Vagina (tissue), 2 donors: ENCODE data around the gene MYO7B. TPM values are rescaled to one million over a fixed set of nuclear protein-coding genes. Genes with fewer than 3 reads are reported as not detected.

ENCODE experiments used
- DNase-seq, 2 donors: peaks; one replicate each; pipeline ENCODE4 v3.0.0-alpha.2; 2017; ENCODE audit errors: extremely low spot score in 2 of 2
- H3K27ac ChIP-seq: fragments of 200-600 bp; sonication (generic); one replicate; pipeline ENCODE4 v1.5.1; 2019
- H3K27me3 ChIP-seq: fragments of 200-600 bp; sonication (generic); one replicate; pipeline ENCODE4 v1.5.1; 2019
- H3K36me3 ChIP-seq, 2 donors: fragments of 200-600 bp; sonication (generic); one replicate each; pipeline ENCODE4 v1.5.1; 2017 to 2019
- H3K4me1 ChIP-seq: fragments of 200-600 bp; sonication (generic); one replicate; pipeline ENCODE4 v1.5.1; 2019
- H3K4me3 ChIP-seq, 2 donors: fragments of 200-600 bp; sonication (generic); 1 replicate in 1 of 2; 2 replicates in 1 of 2; pipeline ENCODE4 v1.5.1; 2016 to 2019
- H3K9me3 ChIP-seq: fragments of 200-600 bp; sonication (generic); one replicate; pipeline ENCODE4 v1.5.1; 2019
- POLR2A ChIP-seq, 2 donors: fragments of 450-650 bp; IDR thresholded peaks; one replicate each; pipeline ENCODE4 v1.6.1; 2017; ENCODE audit warnings: antibody characterized with exemption in 2 of 2, mild to moderate bottlenecking in 2 of 2, moderate library complexity in 2 of 2
- POLR2AphosphoS5 ChIP-seq, 2 donors: sonication (generic); formaldehyde crosslinking; IDR thresholded peaks; one replicate each; pipeline ENCODE4 v1.9.0; 2017; ENCODE audit warnings: antibody characterized with exemption in 2 of 2, mild to moderate bottlenecking in 2 of 2, low read depth in 1 of 2; ENCODE audit not compliant: insufficient read depth in 1 of 2
- intact Hi-C: fragments of 100-400 bp; cut with DNase I; formaldehyde crosslinking; loops from one replicate; pipeline ENCODE4 v1.15.1; 2023
- total RNA-seq: library from RNA; depleted of rRNA; stranded (reverse); fragments of >200 nt; gene quantifications from one replicate; pipeline ENCODE4 v1.2.3, GENCODE V29; 2016
- TF ChIP-seq, protein P1 (sequence below), 3 experiments: fragments of 450-650 bp in 2 of 3; fragments of 200-600 bp in 1 of 3; sonication (generic) in 1 of 3; IDR thresholded peaks; one replicate each; pipeline ENCODE4 v1.5.1; 2017 to 2019; ENCODE audit warnings: antibody characterized with exemption in 3 of 3, mild to moderate bottlenecking in 2 of 3, moderate library complexity in 2 of 3

Gene MYO7B
- total RNA-seq, 1 donor from 2014 or later, result not detected

- no peak for DNase-seq
- H3K36me3 ChIP-seq, result no peaks in the 10 kb centered on the region
- H3K4me1 ChIP-seq, result peaks cover 32% of the 10 kb centered on the region
- no peak overlapping the region for H3K4me3 ChIP-seq
- H3K27ac ChIP-seq, result peak overlapping the region; percentile 87
- H3K27me3 ChIP-seq, result no peaks in the 10 kb centered on the region
- no peaks in the 10 kb centered on the region for H3K9me3 ChIP-seq
- intact Hi-C loops, result no loop called here
- no peak for TF ChIP-seq POLR2A (IDR thresholded peaks at IDR 0.05)
- TF ChIP-seq POLR2AphosphoS5 (IDR thresholded peaks at IDR 0.05; ENCODE audit: insufficient read depth in 1 of 2, low read depth in 1 of 2), result no peak
- TF ChIP-seq, protein P1, sequence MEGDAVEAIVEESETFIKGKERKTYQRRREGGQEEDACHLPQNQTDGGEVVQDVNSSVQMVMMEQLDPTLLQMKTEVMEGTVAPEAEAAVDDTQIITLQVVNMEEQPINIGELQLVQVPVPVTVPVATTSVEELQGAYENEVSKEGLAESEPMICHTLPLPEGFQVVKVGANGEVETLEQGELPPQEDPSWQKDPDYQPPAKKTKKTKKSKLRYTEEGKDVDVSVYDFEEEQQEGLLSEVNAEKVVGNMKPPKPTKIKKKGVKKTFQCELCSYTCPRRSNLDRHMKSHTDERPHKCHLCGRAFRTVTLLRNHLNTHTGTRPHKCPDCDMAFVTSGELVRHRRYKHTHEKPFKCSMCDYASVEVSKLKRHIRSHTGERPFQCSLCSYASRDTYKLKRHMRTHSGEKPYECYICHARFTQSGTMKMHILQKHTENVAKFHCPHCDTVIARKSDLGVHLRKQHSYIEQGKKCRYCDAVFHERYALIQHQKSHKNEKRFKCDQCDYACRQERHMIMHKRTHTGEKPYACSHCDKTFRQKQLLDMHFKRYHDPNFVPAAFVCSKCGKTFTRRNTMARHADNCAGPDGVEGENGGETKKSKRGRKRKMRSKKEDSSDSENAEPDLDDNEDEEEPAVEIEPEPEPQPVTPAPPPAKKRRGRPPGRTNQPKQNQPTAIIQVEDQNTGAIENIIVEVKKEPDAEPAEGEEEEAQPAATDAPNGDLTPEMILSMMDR (IDR thresholded peaks at IDR 0.05), result no peak
Measured at GRCh38 chr2:127638361-127639110, 103.1 kb downstream of the MYO7B start.

- TF ChIP-seq, protein P1 (IDR thresholded peaks at IDR 0.05), result no peak
- no peak for TF ChIP-seq POLR2AphosphoS5 (IDR thresholded peaks at IDR 0.05; ENCODE audit: insufficient read depth in 1 of 2, low read depth in 1 of 2)
- no peak for DNase-seq
- intact Hi-C loops, result no loop called here
- H3K27me3 ChIP-seq, result no peaks in the 10 kb centered on the region
- H3K4me3 ChIP-seq, result no peak overlapping the region
- no peak overlapping the region for H3K27ac ChIP-seq
- H3K9me3 ChIP-seq, result no peaks in the 10 kb centered on the region
- no peaks in the 10 kb centered on the region for H3K36me3 ChIP-seq
- peaks cover 26% of the 10 kb centered on the region for H3K4me1 ChIP-seq
Measured at GRCh38 chr2:127639111-127639474, 103.6 kb downstream of the MYO7B start.

DNA sequence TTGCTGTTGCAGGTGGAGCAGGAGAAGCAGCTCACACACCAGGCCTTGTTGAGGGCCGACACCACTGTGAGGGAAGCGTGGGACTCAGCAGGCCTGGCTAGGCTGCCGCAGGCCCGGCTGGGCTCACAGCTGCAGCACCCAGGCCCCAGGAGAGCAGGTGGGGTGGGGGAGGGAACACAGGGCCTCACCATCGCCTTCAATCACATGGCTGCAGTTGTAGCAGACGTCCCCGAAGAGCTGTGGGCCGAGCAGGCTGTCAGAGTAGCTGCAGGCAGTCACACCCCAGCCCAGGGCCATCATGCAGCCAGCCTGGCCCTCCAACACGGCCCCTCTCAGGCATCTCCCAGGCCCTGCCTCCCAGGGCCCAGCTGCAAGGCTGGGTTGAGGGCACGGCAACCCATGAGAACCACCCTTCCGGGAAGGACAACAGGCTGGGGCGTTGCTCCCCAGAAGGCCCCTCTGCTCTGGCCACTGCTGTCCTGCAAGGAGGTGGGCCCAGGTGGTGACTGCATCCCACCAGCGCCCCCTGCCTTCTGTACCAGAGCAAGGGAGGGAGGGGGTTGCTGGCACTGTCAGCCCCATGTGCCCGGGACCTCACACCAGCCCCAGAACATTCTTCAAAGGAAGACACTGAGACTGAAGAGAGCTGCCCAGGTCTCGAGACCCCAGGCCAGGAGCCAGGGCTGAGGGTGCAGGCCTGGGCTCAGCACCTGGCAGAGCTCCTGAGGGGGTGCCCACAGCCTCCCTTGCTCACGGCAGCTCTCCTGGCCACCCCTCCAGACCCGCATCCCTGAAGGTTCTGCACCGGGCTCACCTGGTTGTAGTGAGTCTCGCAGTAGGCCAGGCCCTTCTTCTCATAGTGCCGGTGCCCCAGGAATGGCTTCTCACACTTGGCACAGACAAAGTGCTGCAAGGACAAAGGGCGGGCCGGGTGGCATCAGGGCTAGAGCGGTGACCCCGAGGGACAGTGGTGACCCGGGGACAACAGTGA, 104.9 kb downstream of the MYO7B start:
- H3K4me1 ChIP-seq, result peaks cover 23% of the 10 kb centered on the region

DNA sequence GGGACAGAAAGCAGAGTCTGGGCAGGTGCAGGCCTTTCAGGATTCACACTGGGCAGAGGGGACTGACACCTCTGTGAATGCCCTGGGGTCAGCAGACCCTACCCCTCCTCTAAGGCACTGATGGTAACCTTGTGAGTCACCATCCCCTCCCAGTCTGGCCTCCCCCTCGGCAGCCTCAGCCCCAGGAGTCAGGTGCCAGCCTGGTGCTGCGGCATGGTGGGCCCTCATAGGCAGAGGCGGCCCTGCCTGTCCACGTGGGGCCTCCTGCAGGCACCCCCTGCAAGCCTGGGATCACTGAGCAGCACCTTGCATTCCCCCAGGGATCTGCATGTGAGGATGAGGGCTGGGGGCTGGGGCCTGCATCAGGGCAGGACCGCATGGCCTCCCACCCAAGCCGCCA, 105.7 kb downstream of the MYO7B start:
- Histone ChIP-seq H3K27me3 (no peaks in the 10 kb centered on the region), H3K36me3 (no peaks in the 10 kb centered on the region), H3K4me3 (no peak overlapping the region), H3K4me1 (peaks cover 23% of the 10 kb centered on the region), H3K27ac (no peak overlapping the region), H3K9me3 (no peaks in the 10 kb centered on the region)
- TF ChIP-seq, protein P1 (IDR thresholded peaks at IDR 0.05), result no peak
- TF ChIP-seq POLR2AphosphoS5 (IDR thresholded peaks at IDR 0.05; ENCODE audit: insufficient read depth in 1 of 2, low read depth in 1 of 2) (no peak), POLR2A (IDR thresholded peaks at IDR 0.05) (no peak)
- no peak for DNase-seq
- intact Hi-C loops, result no loop called here

More for the DNA sequence above, 104.9 kb downstream of the MYO7B start:
- intact Hi-C loops, result no loop called here
- H3K27ac ChIP-seq, result no peak overlapping the region
- H3K4me3 ChIP-seq, result no peak overlapping the region
- no peak for TF ChIP-seq POLR2AphosphoS5 (IDR thresholded peaks at IDR 0.05; ENCODE audit: insufficient read depth in 1 of 2, low read depth in 1 of 2)
- no peaks in the 10 kb centered on the region for H3K36me3 ChIP-seq
- H3K9me3 ChIP-seq, result no peaks in the 10 kb centered on the region
- H3K27me3 ChIP-seq, result no peaks in the 10 kb centered on the region
- no peak for DNase-seq

DNA sequence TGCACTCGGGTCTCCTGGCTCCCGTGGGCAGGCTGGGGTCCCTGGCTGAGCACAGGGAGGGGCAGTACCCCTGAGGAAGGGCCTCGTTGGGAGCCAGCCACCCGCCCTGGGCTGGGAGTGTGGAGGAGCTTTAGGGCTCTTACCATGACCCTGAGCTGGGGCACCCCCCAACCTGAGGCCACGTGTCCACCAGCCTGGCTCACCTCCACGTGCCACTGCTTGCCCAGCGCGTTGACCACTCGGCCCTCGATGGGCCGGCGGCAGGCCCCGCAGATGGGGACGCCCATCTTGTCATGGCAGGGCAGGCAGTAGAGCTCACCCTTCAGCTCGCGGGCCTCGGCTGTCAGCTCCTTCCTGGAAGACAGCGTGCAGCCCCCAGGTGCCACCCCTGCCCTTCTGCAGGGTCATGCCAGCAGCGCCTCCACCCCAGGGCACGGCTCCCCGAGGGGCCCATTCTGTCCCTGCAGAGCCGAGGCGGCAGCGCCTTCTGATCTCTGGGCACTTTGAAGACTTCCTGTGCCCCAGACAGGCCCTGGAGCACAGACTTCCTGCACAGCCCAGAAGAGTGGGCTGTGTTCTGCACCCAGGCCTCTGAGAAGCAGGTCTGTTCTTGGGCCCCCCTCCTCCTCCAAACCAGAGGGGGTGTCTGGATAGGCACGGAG, 106.5 kb downstream of the MYO7B start:
- H3K9me3 ChIP-seq, result no peaks in the 10 kb centered on the region
- H3K4me3 ChIP-seq, result no peak overlapping the region
- no peak for DNase-seq
- H3K36me3 ChIP-seq, result no peaks in the 10 kb centered on the region
- no peak for TF ChIP-seq POLR2AphosphoS5 (IDR thresholded peaks at IDR 0.05; ENCODE audit: insufficient read depth in 1 of 2, low read depth in 1 of 2)
- TF ChIP-seq, protein P1 (IDR thresholded peaks at IDR 0.05), result no peak
- no peak for TF ChIP-seq POLR2A (IDR thresholded peaks at IDR 0.05)
- H3K27ac ChIP-seq, result no peak overlapping the region
- intact Hi-C loops, result no loop called here
- H3K27me3 ChIP-seq, result no peaks in the 10 kb centered on the region
- H3K4me1 ChIP-seq, result peaks cover 25% of the 10 kb centered on the region
